MM.1S (cell line): ENCODE data around the gene LAMA4.
A peak's percentile ranks its signal among the peaks of the same experiment; 100 is the strongest.
"Not testable (repeated sequence)": the region's sequence is repeated elsewhere in the genome, so short reads cannot be mapped to it uniquely, and the experiment has no call there.

Source experiments
- DNase-seq: peaks from one replicate; pipeline ENCODE4 v3.0.0-alpha.2; 2015
- H2AFZ ChIP-seq: fragments of 300-600 bp; sonication (generic); 2 replicates; pipeline ENCODE4 v1.6.0; 2016; ENCODE audit warnings: antibody characterized with exemption, low read length
- H3F3A ChIP-seq: fragments of 300-600 bp; sonication (generic); 2 replicates; pipeline ENCODE4 v1.6.1; 2016; ENCODE audit warnings: mild to moderate bottlenecking, antibody characterized with exemption, low read length, moderate library complexity, mixed read lengths; ENCODE audit not compliant: insufficient read depth
- H3K27ac ChIP-seq: fragments of 300-600 bp; sonication (generic); 2 replicates; pipeline ENCODE4 v1.5.1; 2016; ENCODE audit warnings: mild to moderate bottlenecking, low read length
- H3K27me3 ChIP-seq: fragments of 300-600 bp; sonication (generic); replicated peaks from 2 replicates; pipeline ENCODE4 v1.6.0; 2016; ENCODE audit warnings: low read length; ENCODE audit not compliant: insufficient read depth
- H3K36me3 ChIP-seq: fragments of 300-600 bp; sonication (generic); replicated peaks from 2 replicates; pipeline ENCODE4 v1.6.1; 2016; ENCODE audit warnings: mild to moderate bottlenecking, low read length, mixed read lengths; ENCODE audit not compliant: insufficient read depth
- H3K4me1 ChIP-seq: fragments of 300-600 bp; sonication (generic); 2 replicates; pipeline ENCODE4 v1.6.1; 2016; ENCODE audit warnings: low read length, mixed read lengths
- H3K4me2 ChIP-seq: fragments of 300-600 bp; sonication (generic); 2 replicates; pipeline ENCODE4 v1.6.0; 2016; ENCODE audit warnings: low read depth, low read length
- H3K4me3 ChIP-seq: fragments of 300-600 bp; sonication (generic); 2 replicates; pipeline ENCODE4 v1.5.1; 2016; ENCODE audit warnings: low read length, mixed read lengths
- H3K79me2 ChIP-seq: fragments of 300-600 bp; sonication (generic); 2 replicates; pipeline ENCODE4 v1.6.1; 2016; ENCODE audit warnings: mixed run types, low read length, mixed read lengths
- H3K9ac ChIP-seq: fragments of 300-600 bp; sonication (generic); 2 replicates; pipeline ENCODE4 v1.6.1; 2016; ENCODE audit warnings: low read length, mixed read lengths
- H3K9me2 ChIP-seq: fragments of 300-600 bp; sonication (generic); replicated peaks from 2 replicates; pipeline ENCODE4 v1.6.1; 2016; ENCODE audit warnings: mild to moderate bottlenecking, low read length, mixed read lengths; ENCODE audit not compliant: insufficient read depth
- H3K9me3 ChIP-seq: fragments of 300-600 bp; sonication (generic); replicated peaks from 2 replicates; pipeline ENCODE4 v1.6.1; 2016; ENCODE audit warnings: mild to moderate bottlenecking, low read length, mixed read lengths; ENCODE audit not compliant: insufficient read depth
- H4K20me1 ChIP-seq: fragments of 300-600 bp; sonication (generic); 2 replicates; pipeline ENCODE4 v1.6.1; 2016; ENCODE audit warnings: mild to moderate bottlenecking, low read length, moderate library complexity, mixed read lengths; ENCODE audit not compliant: insufficient read depth
- EZH2 ChIP-seq: fragments of 300-600 bp; sonication (generic); optimal IDR thresholded peaks from 2 replicates; pipeline ENCODE3; 2017; ENCODE audit warnings: low read depth, mild to moderate bottlenecking, antibody characterized with exemption, low read length, mixed read lengths
- EZH2phosphoT487 ChIP-seq: fragments of 300-600 bp; sonication (generic); IDR thresholded peaks from 2 replicates; pipeline ENCODE4 v1.6.1; 2018; ENCODE audit warnings: antibody characterized with exemption, low read length
- TF ChIP-seq, protein P1 (sequence below): fragments of 300-600 bp; sonication (generic); IDR thresholded peaks from 2 replicates; pipeline ENCODE4 v1.5.1; 2016; ENCODE audit warnings: antibody characterized with exemption, low read length, mixed read lengths

The LAMA4 gene

DNA sequence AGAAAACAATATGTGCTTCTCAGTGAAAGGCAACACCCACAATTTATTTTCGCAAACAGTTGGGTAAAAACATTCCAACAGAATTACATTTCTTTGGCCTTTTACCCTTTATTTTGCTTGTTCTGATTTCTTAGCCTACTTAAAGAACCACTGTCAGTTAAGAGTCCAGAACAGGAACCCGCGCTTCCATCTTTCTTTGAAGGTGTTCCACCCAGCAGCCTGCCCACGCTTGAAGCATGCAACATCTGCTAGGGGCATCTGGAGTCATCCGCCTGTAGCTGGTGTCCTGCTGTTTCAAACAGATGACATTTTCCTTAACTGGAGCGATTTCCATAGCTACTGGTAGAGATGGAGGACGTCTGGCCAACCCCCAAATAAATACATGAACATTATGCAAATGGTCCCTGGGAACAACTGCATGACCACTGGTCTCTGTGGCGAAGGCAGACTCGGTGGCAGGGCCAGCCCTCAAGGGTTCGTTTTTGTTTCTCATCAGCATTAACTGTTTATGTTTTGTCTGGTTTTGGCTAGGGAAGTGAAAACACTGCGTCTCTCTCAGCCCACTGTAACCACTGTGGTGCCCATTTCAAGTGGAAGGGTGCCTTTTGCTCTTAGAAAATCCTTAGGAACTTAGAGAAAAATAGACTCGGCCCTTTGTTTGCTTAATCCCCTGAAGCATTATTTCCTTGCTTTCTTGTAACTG, 51.6 kb downstream of the LAMA4 start:
- peak overlapping the region; percentile 63; the same call in 1 of the 2 replicates for H3K27ac ChIP-seq
- no peaks in the 10 kb centered on the region; the same call in 1 of the 2 replicates for H3F3A ChIP-seq
- H3K4me2 ChIP-seq, result peak overlapping the region; percentile 48
- no peaks in the 10 kb centered on the region for H4K20me1 ChIP-seq
- H3K79me2 ChIP-seq, result no peaks in the 10 kb centered on the region
- no peaks in the 10 kb centered on the region for H3K36me3 ChIP-seq
- peak; percentile 20 for DNase-seq
- no peaks in the 10 kb centered on the region for H3K27me3 ChIP-seq
- H3K4me1 ChIP-seq, result no peaks in the 10 kb centered on the region
- TF ChIP-seq EZH2phosphoT487, result no peak
- TF ChIP-seq, protein P1, sequence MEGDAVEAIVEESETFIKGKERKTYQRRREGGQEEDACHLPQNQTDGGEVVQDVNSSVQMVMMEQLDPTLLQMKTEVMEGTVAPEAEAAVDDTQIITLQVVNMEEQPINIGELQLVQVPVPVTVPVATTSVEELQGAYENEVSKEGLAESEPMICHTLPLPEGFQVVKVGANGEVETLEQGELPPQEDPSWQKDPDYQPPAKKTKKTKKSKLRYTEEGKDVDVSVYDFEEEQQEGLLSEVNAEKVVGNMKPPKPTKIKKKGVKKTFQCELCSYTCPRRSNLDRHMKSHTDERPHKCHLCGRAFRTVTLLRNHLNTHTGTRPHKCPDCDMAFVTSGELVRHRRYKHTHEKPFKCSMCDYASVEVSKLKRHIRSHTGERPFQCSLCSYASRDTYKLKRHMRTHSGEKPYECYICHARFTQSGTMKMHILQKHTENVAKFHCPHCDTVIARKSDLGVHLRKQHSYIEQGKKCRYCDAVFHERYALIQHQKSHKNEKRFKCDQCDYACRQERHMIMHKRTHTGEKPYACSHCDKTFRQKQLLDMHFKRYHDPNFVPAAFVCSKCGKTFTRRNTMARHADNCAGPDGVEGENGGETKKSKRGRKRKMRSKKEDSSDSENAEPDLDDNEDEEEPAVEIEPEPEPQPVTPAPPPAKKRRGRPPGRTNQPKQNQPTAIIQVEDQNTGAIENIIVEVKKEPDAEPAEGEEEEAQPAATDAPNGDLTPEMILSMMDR, result no peak
- no peak for TF ChIP-seq EZH2
- H2AFZ ChIP-seq, result peak overlapping the region; percentile 82
- no peaks in the 10 kb centered on the region for H3K9me3 ChIP-seq
- peak overlapping the region; percentile 42; the same call in 1 of the 2 replicates for H3K4me3 ChIP-seq
- H3K9ac ChIP-seq, result peak overlapping the region; percentile 14; the same call in 1 of the 2 replicates
- H3K9me2 ChIP-seq, result no peaks in the 10 kb centered on the region

DNA sequence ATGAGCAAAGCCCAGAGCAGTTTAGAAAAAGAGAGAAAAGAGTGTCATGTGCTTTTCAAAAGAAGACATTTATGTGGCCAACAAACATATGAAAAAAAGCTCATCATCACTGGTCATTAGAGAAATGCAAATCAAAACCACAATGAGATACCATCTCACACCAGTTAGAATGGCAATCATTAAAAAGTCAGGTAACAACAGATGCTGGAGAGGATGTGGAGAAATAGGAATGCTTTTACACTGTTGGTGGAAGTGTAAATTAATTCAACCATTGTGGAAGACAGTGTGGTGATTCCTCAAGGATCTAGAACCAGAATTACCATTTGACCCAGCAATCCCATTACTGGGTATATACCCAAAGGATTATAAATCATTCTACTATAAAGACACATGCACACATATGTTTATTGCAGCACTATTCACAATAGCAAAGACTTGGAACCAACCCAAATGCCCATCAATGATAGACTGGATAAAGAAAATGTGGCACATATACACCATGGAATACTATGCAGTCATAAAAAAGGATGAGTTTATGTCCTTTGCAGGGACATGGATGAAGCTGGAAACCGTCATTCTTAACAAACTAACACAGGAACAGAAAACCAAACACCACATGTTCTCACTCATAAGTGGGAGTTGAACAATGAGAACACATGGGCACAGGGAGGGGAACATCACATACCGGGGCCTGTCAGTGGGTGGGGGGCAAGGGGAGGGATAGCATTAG, 54.0 kb downstream of the LAMA4 start:
- H4K20me1 ChIP-seq, H2AFZ ChIP-seq, H3K27ac ChIP-seq, H3K27me3 ChIP-seq, H3K9ac ChIP-seq, H3K4me3 ChIP-seq, H3K4me1 ChIP-seq, DNase-seq, H3K9me3 ChIP-seq, H3K4me2 ChIP-seq, H3K36me3 ChIP-seq, H3F3A ChIP-seq, H3K9me2 ChIP-seq, H3K79me2 ChIP-seq: not testable (repeated sequence)

DNA sequence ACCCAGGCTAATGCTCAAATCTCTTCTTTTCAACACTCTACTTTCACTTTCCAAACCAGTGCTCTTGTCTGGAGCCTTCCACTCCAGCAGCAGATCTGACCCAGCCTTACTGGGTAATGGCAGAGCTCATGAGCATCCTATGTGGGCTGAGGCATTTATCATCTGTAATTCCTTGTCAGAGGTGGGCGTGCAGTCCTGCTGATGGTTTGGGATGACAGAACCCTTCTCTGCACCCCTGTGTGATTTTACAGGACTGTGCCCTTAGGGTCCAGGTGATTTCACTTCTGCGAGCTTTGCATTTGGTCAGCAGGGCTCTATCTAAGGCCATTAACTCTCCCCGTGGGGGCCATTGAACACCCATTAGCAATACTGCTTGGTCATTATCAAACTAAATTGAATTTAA, 55.4 kb downstream of the LAMA4 start:
- Histone ChIP-seq H3K36me3 (no peaks in the 10 kb centered on the region), H3K79me2 (no peaks in the 10 kb centered on the region), H3K9ac (no peak overlapping the region), H3K4me2 (no peak overlapping the region), H3F3A (no peaks in the 10 kb centered on the region; the same call in 1 of the 2 replicates), H3K9me3 (no peaks in the 10 kb centered on the region), H4K20me1 (no peaks in the 10 kb centered on the region), H3K4me1 (no peaks in the 10 kb centered on the region), H3K27ac (no peak overlapping the region), H3K9me2 (no peaks in the 10 kb centered on the region), H3K27me3 (no peaks in the 10 kb centered on the region), H2AFZ (no peak overlapping the region), H3K4me3 (no peak overlapping the region)
- TF ChIP-seq, protein P1, result no peak
- no peak for TF ChIP-seq EZH2phosphoT487
- no peak for TF ChIP-seq EZH2
- no peak for DNase-seq

DNA sequence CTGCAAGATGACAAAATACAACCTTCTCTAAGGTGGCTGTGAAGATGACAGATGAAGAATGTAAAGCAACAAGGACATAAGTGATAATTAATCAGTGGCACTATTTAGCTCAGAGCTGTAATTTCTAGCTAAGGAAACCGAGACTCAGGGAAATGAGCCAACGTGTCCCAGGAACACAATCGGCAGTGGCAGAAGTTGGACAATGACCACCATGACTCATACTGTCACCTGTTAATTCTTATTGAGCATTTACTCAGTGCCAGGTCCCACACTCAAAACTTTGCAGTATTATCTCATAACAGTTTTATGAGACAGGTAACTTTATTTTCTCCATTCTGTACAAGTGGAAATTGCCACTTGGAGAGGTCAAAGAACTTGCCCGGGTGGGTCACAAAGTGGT, 55.8 kb downstream of the LAMA4 start:
- no peaks in the 10 kb centered on the region for H3K36me3 ChIP-seq
- H3K9me2 ChIP-seq, result no peaks in the 10 kb centered on the region
- DNase-seq, result no peak
- no peak overlapping the region for H3K9ac ChIP-seq
- no peak overlapping the region for H3K4me2 ChIP-seq
- TF ChIP-seq EZH2 (no peak), EZH2phosphoT487 (no peak)
- TF ChIP-seq, protein P1, result no peak
- no peaks in the 10 kb centered on the region; the same call in 1 of the 2 replicates for H3F3A ChIP-seq
- H3K79me2 ChIP-seq, result no peaks in the 10 kb centered on the region
- H3K27ac ChIP-seq, result no peak overlapping the region
- no peaks in the 10 kb centered on the region for H3K4me1 ChIP-seq
- no peaks in the 10 kb centered on the region for H4K20me1 ChIP-seq
- no peaks in the 10 kb centered on the region for H3K9me3 ChIP-seq
- H3K27me3 ChIP-seq, result no peaks in the 10 kb centered on the region
- H2AFZ ChIP-seq, result no peak overlapping the region
- H3K4me3 ChIP-seq, result no peak overlapping the region
